Measurements from ENCODE around the gene VOPP1.

VOPP1 gene

GRCh38 chr7:55476852-55477780 is 95.2 kb downstream of the VOPP1 start:
- TF ChIP-seq, protein P1, sequence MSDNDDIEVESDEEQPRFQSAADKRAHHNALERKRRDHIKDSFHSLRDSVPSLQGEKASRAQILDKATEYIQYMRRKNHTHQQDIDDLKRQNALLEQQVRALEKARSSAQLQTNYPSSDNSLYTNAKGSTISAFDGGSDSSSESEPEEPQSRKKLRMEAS (IDR thresholded peaks at IDR 0.05; ENCODE audit: low read depth, low read length) = no peak
- TF ChIP-seq MYC (IDR thresholded peaks at IDR 0.05; ENCODE audit: low read depth, low read length) (no peak), POLR2A (IDR thresholded peaks at IDR 0.05; ENCODE audit: extremely low read depth, insufficient read length) (no peak), CTCF (IDR thresholded peaks at IDR 0.05; ENCODE audit: low read depth, low read length) (no peak)
- no peak overlapping the region for H3K4me3 ChIP-seq (ENCODE audit: low read depth, low read length)
- DNase-seq (ENCODE audit: low read depth) = no peak

DNA sequence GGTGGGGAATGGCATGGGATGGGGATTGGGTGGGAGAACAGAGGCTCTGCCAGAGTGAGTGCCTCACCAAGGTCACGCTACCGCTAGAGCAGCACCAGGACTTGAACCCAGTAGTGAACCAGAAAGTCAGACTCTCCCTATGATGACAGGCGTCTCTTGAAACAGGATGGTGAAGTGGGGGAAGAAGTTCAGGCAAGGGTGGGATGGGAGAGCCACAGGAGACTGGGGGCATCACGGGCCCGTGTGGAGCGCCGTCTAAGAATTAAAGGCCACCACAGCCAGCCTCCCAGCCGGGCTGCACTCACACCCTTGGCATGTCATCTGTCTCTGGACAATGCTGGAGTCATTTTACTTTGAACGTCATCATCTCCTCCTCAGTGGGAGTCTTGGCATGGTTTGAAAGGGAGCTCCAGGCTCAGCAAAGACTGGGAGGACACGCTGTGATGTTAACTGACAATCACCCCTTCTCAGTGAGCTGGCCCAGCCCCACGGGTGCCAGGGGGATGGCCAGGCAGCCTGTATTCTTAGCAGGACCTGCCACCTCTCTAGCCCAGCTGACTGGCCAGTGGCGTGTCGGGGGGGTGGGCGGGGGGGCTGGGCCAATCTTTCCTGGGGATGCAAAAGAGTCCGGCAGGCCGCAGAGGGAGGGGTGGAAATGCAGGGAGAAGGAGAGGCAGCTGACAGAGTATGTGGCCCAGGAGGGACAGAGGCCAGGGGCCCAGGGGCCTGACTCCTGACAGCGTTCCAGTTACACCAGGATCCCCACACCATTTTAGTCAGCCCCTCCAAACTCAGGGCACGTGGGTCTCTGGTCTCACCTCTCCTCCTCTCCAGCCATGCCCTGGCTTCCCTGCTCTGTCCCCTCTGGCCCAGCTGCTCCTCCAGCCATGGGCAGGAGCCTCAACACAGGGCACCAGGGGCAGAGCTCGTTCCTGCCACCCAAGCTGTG is 96.2 kb downstream of the VOPP1 start:
- TF ChIP-seq MYC (IDR thresholded peaks at IDR 0.05; ENCODE audit: low read depth, low read length) = no peak
- TF ChIP-seq, protein P1 (IDR thresholded peaks at IDR 0.05; ENCODE audit: low read depth, low read length) = no peak
- no peak for TF ChIP-seq CTCF (IDR thresholded peaks at IDR 0.05; ENCODE audit: low read depth, low read length)
- no peak for TF ChIP-seq POLR2A (IDR thresholded peaks at IDR 0.05; ENCODE audit: extremely low read depth, insufficient read length)
- no peak overlapping the region for H3K4me3 ChIP-seq (ENCODE audit: low read depth, low read length)
- DNase-seq (ENCODE audit: low read depth) = no peak

- TF ChIP-seq CTCF (IDR thresholded peaks at IDR 0.05; ENCODE audit: low read depth, low read length) = no peak
- TF ChIP-seq MYC (IDR thresholded peaks at IDR 0.05; ENCODE audit: low read depth, low read length) = no peak
- DNase-seq (ENCODE audit: low read depth) = no peak
- H3K4me3 ChIP-seq (ENCODE audit: low read depth, low read length) = no peak overlapping the region
Measured at GRCh38 chr7:55474944-55475854, 97.1 kb downstream of the VOPP1 start.

DNA sequence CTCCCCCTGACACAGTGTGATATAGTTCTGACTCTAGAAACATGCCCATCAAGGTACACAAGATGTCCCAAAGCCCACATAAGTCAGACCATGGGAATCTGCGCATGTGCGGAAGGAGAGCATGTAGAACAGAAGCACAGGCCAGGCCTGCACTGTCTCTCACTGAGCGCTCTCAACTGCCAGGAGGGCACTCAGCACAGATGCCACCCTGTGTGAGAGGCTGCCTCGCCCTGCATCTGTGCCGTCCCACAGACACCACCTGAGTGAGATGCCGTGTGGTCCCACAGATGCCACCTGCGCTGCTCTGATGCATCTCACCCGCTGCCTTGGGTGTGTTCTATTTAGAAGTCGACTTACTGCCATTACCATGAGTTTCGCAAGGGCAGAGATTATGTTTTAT is 98.4 kb downstream of the VOPP1 start:
- H3K4me3 ChIP-seq (ENCODE audit: low read depth, low read length) = no peak overlapping the region
- TF ChIP-seq POLR2A (IDR thresholded peaks at IDR 0.05; ENCODE audit: extremely low read depth, insufficient read length) = no peak
- no peak for TF ChIP-seq CTCF (IDR thresholded peaks at IDR 0.05; ENCODE audit: low read depth, low read length)
- no peak for TF ChIP-seq MYC (IDR thresholded peaks at IDR 0.05; ENCODE audit: low read depth, low read length)
- TF ChIP-seq, protein P1 (IDR thresholded peaks at IDR 0.05; ENCODE audit: low read depth, low read length) = no peak
- DNase-seq (ENCODE audit: low read depth) = no peak

Data from NB4 (cell line).